ENCODE results near the gene SEPTIN8. TPM values are rescaled to one million over a fixed set of nuclear protein-coding genes. Genes with fewer than 3 reads are reported as not detected.

SEPTIN8 gene
- total and polyA plus RNA-seq, 2 of the 8 experiments (the other 6 are each of a cell fraction or from before 2014, with no cell fraction given): 21.2 to 33.0 TPM

DNA sequence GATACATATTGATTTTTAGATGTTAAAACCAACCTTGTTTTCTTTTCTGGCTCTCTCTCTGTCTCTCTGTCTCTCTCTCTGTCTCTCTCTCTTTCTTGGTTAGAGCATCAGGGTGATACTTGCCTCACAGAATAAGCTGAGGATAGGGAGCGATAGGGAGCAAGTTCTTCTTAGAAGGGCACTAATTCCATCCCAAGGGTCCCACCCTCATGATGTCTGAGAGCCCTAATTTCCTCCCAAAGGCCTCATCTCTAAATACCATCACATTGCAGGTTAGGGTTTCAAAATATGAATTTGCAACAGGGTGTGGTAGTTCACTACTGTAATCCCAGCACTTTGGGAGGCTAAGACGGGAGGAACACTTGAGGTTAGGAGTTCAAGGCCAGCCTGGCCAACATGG lies 34.9 kb downstream of the SEPTIN8 start:
- Histone ChIP-seq H3K9me3 (ENCODE audit: insufficient read depth in 2 of 2, low read depth in 1 of 2, low read length in 1 of 2) (no peaks in the 10 kb centered on the region), H4K8ac (ENCODE audit: extremely low read depth, insufficient read depth, low read length) (no peak overlapping the region), H3K14ac (ENCODE audit: insufficient read length) (no peak overlapping the region), H3K79me1 (ENCODE audit: low read depth, low read length) (no peaks in the 10 kb centered on the region), H2AK5ac (ENCODE audit: low read depth, low read length) (no peak overlapping the region), H3K27ac (ENCODE audit: low read depth, low read length) (no peak overlapping the region), H3K27me3 (replicated peaks in 1 of 4; ENCODE audit: control insufficient read depth in 3 of 4, extremely low read depth in 1 of 4, insufficient read depth in 3 of 4, low read length in 3 of 4) (peaks cover 4 to 14% (median 12%) of the 10 kb centered on the region in 4 experiments), H3K18ac (ENCODE audit: extremely low read depth, low read length) (no peak overlapping the region), H3K4me2 (ENCODE audit: insufficient read depth in 1 of 2, low read depth in 2 of 2, low read length in 2 of 2) (no peak overlapping the region), H2BK5ac (ENCODE audit: low read depth, low read length) (no peak overlapping the region), H2BK20ac (ENCODE audit: low read length) (no peak overlapping the region), H3K4ac (replicated peaks; ENCODE audit: insufficient read length, low read depth, low read length) (no peak overlapping the region), H2AFZ (ENCODE audit: low read length) (no peak overlapping the region), H3K4me1 (replicated peaks in 1 of 4; ENCODE audit: control insufficient read depth in 3 of 4, insufficient read depth in 4 of 4, low read length in 3 of 4) (peaks cover 0 to 2% (median 0%) of the 10 kb centered on the region in 4 experiments; a peak in 2 of 7 replicates), H3K79me2 (ENCODE audit: control insufficient read depth in 1 of 2, insufficient read depth in 2 of 2, low read length in 2 of 2) (no peaks in the 10 kb centered on the region), H3K23ac (ENCODE audit: insufficient read length) (no peak overlapping the region), H3K36me3 (ENCODE audit: control insufficient read depth in 2 of 4, insufficient read depth in 4 of 4, low read length in 3 of 4) (peaks cover 0 to 2% (median 0%) of the 10 kb centered on the region in 4 experiments; a peak in 1 of 8 replicates), H2BK12ac (ENCODE audit: low read depth, low read length) (no peak overlapping the region), H4K5ac (ENCODE audit: insufficient read length, low read depth, low read length) (no peak overlapping the region), H2BK120ac (replicated peaks; ENCODE audit: low read depth, low read length) (no peak overlapping the region), H4K20me1 (replicated peaks in 1 of 2; ENCODE audit: control insufficient read depth in 1 of 2, insufficient read depth in 2 of 2, low read length in 2 of 2) (no peaks in the 10 kb centered on the region), H3K4me3 (ENCODE audit: extremely low read depth in 1 of 4, insufficient read depth in 2 of 4, low read depth in 3 of 4, low read length in 4 of 4) (no peak overlapping the region), H4K91ac (replicated peaks; ENCODE audit: insufficient read length, low read length) (no peak overlapping the region), H2BK15ac (ENCODE audit: low read length) (no peak overlapping the region), H3K56ac (replicated peaks; ENCODE audit: insufficient read length, low read depth, low read length) (no peak overlapping the region), H3K23me2 (ENCODE audit: low read depth, low read length) (no peaks in the 10 kb centered on the region; the same call in 1 of the 2 replicates), H3K9ac (replicated peaks in 1 of 4; ENCODE audit: extremely low read depth in 1 of 4, low read depth in 3 of 4, low read length in 3 of 4) (no peak overlapping the region)
- 96% methylated on average over 2 of the region's 2 CpGs; no CpG with 5 or more reads in 1 of the 2 experiments for WGBS, 2 experiments (ENCODE audit: extremely low coverage in 1 of 2, insufficient coverage in 1 of 2, insufficient read length in 1 of 2, insufficient replicate concordance in 2 of 2, low coverage in 1 of 2, low lambda C conversion rate in 2 of 2, missing lambda C conversion rate in 1 of 2)
- DNase-seq (ENCODE audit: low read depth in 1 of 2, low spot score in 2 of 2): no peak
- POLR2A ChIA-PET (ENCODE audit: partially characterized antibody): no interaction called here
- no peak for FAIRE-seq
- CTCF ChIA-PET (ENCODE audit: partially characterized antibody): interaction anchor here (3.7 kb wide), 1 partner anchor 12 kb away, joined by 12 read pairs; no protein-coding TSS in a partner anchor
- TF ChIP-seq POU5F1 (IDR thresholded peaks at IDR 0.05; ENCODE audit: low read depth, low read length): no peak
- TF ChIP-seq SRF (IDR thresholded peaks at IDR 0.05; ENCODE audit: low read depth, low read length): no peak
- TF ChIP-seq SIRT6 (IDR thresholded peaks at IDR 0.05; ENCODE audit: low read length): no peak
- TF ChIP-seq ASH2L (IDR thresholded peaks at IDR 0.05; ENCODE audit: low read length): no peak
- no peak for TF ChIP-seq SUZ12 (IDR thresholded peaks at IDR 0.05; ENCODE audit: low read length)
- no peak for TF ChIP-seq TEAD4 (IDR thresholded peaks at IDR 0.05; ENCODE audit: low read depth, low read length)
- no peak for TF ChIP-seq CHD1 (IDR thresholded peaks at IDR 0.05; ENCODE audit: low read depth, low read length)
- TF ChIP-seq, protein P1, sequence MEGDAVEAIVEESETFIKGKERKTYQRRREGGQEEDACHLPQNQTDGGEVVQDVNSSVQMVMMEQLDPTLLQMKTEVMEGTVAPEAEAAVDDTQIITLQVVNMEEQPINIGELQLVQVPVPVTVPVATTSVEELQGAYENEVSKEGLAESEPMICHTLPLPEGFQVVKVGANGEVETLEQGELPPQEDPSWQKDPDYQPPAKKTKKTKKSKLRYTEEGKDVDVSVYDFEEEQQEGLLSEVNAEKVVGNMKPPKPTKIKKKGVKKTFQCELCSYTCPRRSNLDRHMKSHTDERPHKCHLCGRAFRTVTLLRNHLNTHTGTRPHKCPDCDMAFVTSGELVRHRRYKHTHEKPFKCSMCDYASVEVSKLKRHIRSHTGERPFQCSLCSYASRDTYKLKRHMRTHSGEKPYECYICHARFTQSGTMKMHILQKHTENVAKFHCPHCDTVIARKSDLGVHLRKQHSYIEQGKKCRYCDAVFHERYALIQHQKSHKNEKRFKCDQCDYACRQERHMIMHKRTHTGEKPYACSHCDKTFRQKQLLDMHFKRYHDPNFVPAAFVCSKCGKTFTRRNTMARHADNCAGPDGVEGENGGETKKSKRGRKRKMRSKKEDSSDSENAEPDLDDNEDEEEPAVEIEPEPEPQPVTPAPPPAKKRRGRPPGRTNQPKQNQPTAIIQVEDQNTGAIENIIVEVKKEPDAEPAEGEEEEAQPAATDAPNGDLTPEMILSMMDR (IDR thresholded peaks at IDR 0.05; ENCODE audit: control extremely low read depth in 1 of 3, insufficient read depth in 1 of 3, low read depth in 1 of 3, low read length in 3 of 3): no peak
- no peak for TF ChIP-seq NRF1 (IDR thresholded peaks at IDR 0.05; ENCODE audit: low read depth, low read length)
- no peak for TF ChIP-seq CEBPB (IDR thresholded peaks at IDR 0.05; ENCODE audit: low read depth, low read length)
- TF ChIP-seq CREB1 (IDR thresholded peaks at IDR 0.05): no peak
- no peak for TF ChIP-seq MAFK (IDR thresholded peaks at IDR 0.05; ENCODE audit: low read depth, low read length)
- TF ChIP-seq EP300 (IDR thresholded peaks at IDR 0.05; ENCODE audit: borderline replicate concordance in 1 of 2, low read depth in 2 of 2, low read length in 2 of 2): no peak

All from H1 (cell line).